HepG2 (cell line): Measurements from ENCODE around the gene SLC9A8. TPM values are rescaled to one million over a fixed set of nuclear protein-coding genes. Genes with fewer than 3 reads are reported as not detected.

ENCODE experiments used
- ATAC-seq: fragments of 200-7000 bp; cut with Tn5 transposase; 3 replicates; pipeline ENCODE4 v1.9.1; 2020; ENCODE audit warnings: mild to moderate bottlenecking, moderate library complexity
- BruUV-seq: library from RNA; stranded (reverse); fragments of 400-500 nt; replicated peaks from 2 replicates; lab custom pipeline; 2021; lab: Mats Ljungman, UMichigan
- CTCF ChIA-PET: fragments of 300-600 bp; formaldehyde crosslinking; extraction: SDS; loops from one replicate; lab custom pipeline; 2021; ENCODE audit warnings: low total read pairs, inconsistent platforms, low intra/inter-chr PET ratio; lab: Yijun Ruan, JAX
- POLR2A ChIA-PET: fragments of 350-600 bp; sonication (Branson Sonifier 250); formaldehyde crosslinking; loops from one replicate; lab custom pipeline; 2020; ENCODE audit warnings: antibody characterized with exemption, inconsistent platforms; lab: Yijun Ruan, JAX
- DNase-seq: peaks from one replicate; pipeline ENCODE4 v3.0.0-alpha.2; 2015; ENCODE audit warnings: low spot score
- FAIRE-seq: peaks from 3 replicates; lab custom pipeline; 2011; peaks lifted over from hg19 to GRCh38; lab: Jason Lieb, UNC
- H2AFZ ChIP-seq: one replicate; pipeline ENCODE4 v1.6.1; 2011; ENCODE audit warnings: low read length, inconsistent platforms
- H3K27ac ChIP-seq: fragments of 300-600 bp; 3 replicates; pipeline ENCODE4 v1.8.0; 2011; ENCODE audit warnings: mixed run types, mild to moderate bottlenecking, mixed read lengths, low read length, inconsistent platforms; ENCODE audit not compliant: insufficient read depth; ENCODE audit errors: extremely low read length
- H3K27me3 ChIP-seq, 2 experiments: fragments of 200-600 bp in 1 of 2; 2 replicates in 1 of 2; 3 replicates in 1 of 2; pipeline versions ENCODE4 v1.6.0 to v1.8.0; 2011; ENCODE audit warnings: low read length in 2 of 2, mild to moderate bottlenecking in 2 of 2, moderate library complexity in 2 of 2, inconsistent platforms in 1 of 2; ENCODE audit not compliant: insufficient read depth in 2 of 2, control insufficient read depth in 1 of 2
- H3K36me3 ChIP-seq, 2 experiments: fragments of 200-600 bp in 1 of 2; replicated peaks in 1 of 2; 2 replicates in 1 of 2; 3 replicates in 1 of 2; pipeline versions ENCODE4 v1.5.1 to v1.8.0; 2011; ENCODE audit warnings: low read length in 2 of 2, inconsistent platforms in 1 of 2; ENCODE audit not compliant: insufficient read depth in 2 of 2, control insufficient read depth in 1 of 2
- H3K4me1 ChIP-seq: 2 replicates; pipeline ENCODE4 v1.5.1; 2012; ENCODE audit warnings: low read length, inconsistent platforms; ENCODE audit not compliant: insufficient read depth
- H3K4me2 ChIP-seq: 2 replicates; pipeline ENCODE4 v1.6.0; 2011; ENCODE audit warnings: low read depth, low read length, inconsistent platforms
- H3K4me3 ChIP-seq, 3 experiments: fragments of 200-600 bp in 1 of 3; sonication (generic), shearing (Covaris generic) in 1 of 3; replicated peaks in 1 of 3; 2 replicates each; pipeline ENCODE4 v1.5.1; 2011 to 2016; ENCODE audit warnings: low read length in 3 of 3, inconsistent platforms in 2 of 3, low read depth in 2 of 3, mild to moderate bottlenecking in 2 of 3, control low read depth in 1 of 3, mixed read lengths in 1 of 3; ENCODE audit not compliant: insufficient read depth in 1 of 3
- H3K79me2 ChIP-seq: one replicate; pipeline ENCODE4 v1.6.1; 2011; ENCODE audit warnings: low read length, inconsistent platforms; ENCODE audit not compliant: insufficient read depth
- H3K9ac ChIP-seq: 2 replicates; pipeline ENCODE4 v1.6.0; 2011; ENCODE audit warnings: mild to moderate bottlenecking, low read depth, low read length, inconsistent platforms; ENCODE audit not compliant: insufficient read depth
- H3K9me3 ChIP-seq: 2 replicates; pipeline ENCODE4 v1.5.1; 2012; ENCODE audit warnings: mild to moderate bottlenecking, low read length
- H4K20me1 ChIP-seq: 2 replicates; pipeline ENCODE4 v1.6.0; 2011; ENCODE audit warnings: inconsistent platforms, mild to moderate bottlenecking, low read length, moderate library complexity; ENCODE audit not compliant: insufficient read depth
- AKAP8 ChIP-seq: sonication (generic); formaldehyde crosslinking; IDR thresholded peaks from 2 replicates; pipeline ENCODE4 v1.5.1; 2020; ENCODE audit warnings: mild to moderate bottlenecking, missing genetic modification reagents
- CBX2 ChIP-seq, 2 experiments: fragments of 200-600 bp in 1 of 2; sonication (generic); formaldehyde crosslinking in 1 of 2; IDR thresholded peaks; 2 replicates each; pipeline versions ENCODE4 v1.7.0 to v1.8.1; 2018 to 2022; ENCODE audit warnings: low read depth in 2 of 2, low read length in 1 of 2, mild to moderate bottlenecking in 1 of 2, missing genetic modification reagents in 1 of 2
- FOXJ3 ChIP-seq: sonication (generic); formaldehyde crosslinking; IDR thresholded peaks from 2 replicates; pipeline ENCODE4 v1.4.0; 2020; ENCODE audit warnings: missing genetic modification reagents, mild to moderate bottlenecking, borderline replicate concordance
- GABPA ChIP-seq, 2 experiments: IDR thresholded peaks; 2 replicates each; pipeline ENCODE4 v1.6.1; 2011 to 2016; ENCODE audit warnings: low read depth in 2 of 2, low read length in 1 of 2, missing biosample characterization in 1 of 2, missing genetic modification characterization in 1 of 2
- GATAD2A ChIP-seq: IDR thresholded peaks from 2 replicates; pipeline ENCODE4 v1.6.1; 2016
- HNRNPUL1 ChIP-seq: fragments of 200-400 bp; formaldehyde crosslinking; IDR thresholded peaks from 2 replicates; pipeline ENCODE4 v1.6.1; 2017; ENCODE audit warnings: low read depth, mild to moderate bottlenecking, low read length, moderate library complexity
- KLF9 ChIP-seq: IDR thresholded peaks from 2 replicates; pipeline ENCODE4 v1.6.1; 2016; ENCODE audit warnings: low read depth
- NFYC ChIP-seq: IDR thresholded peaks from 2 replicates; pipeline ENCODE4 v1.6.1; 2016; ENCODE audit warnings: missing genetic modification reagents, missing compliant biosample characterization
- NR0B2 ChIP-seq: sonication (generic); formaldehyde crosslinking; IDR thresholded peaks from 2 replicates; pipeline ENCODE4 v1.4.0; 2020; ENCODE audit warnings: mild to moderate bottlenecking, missing genetic modification reagents
- PCBP1 ChIP-seq: fragments of 200-400 bp; formaldehyde crosslinking; IDR thresholded peaks from 2 replicates; pipeline ENCODE4 v1.6.1; 2017; ENCODE audit warnings: mild to moderate bottlenecking, low read depth, low read length, borderline replicate concordance
- PLRG1 ChIP-seq: fragments of 450-650 bp; conservative IDR thresholded peaks from 2 replicates; pipeline ENCODE4 v1.6.1; 2016
- RORA ChIP-seq: sonication (generic); formaldehyde crosslinking; IDR thresholded peaks from 2 replicates; pipeline ENCODE4 v1.5.0; 2020; ENCODE audit warnings: mild to moderate bottlenecking, missing genetic modification reagents, moderate library complexity
- SRSF1 ChIP-seq: fragments of 200-400 bp; formaldehyde crosslinking; optimal IDR thresholded peaks from 2 replicates; pipeline ENCODE3; 2017; ENCODE audit warnings: mild to moderate bottlenecking, low read depth, low read length, moderate library complexity
- TCF7L2 ChIP-seq: IDR thresholded peaks from 2 replicates; pipeline ENCODE4 v1.6.1; 2011; ENCODE audit warnings: mild to moderate bottlenecking, low read depth, low read length, moderate library complexity
- ZNF234 ChIP-seq: sonication (generic); formaldehyde crosslinking; conservative IDR thresholded peaks from 2 replicates; pipeline ENCODE4 v1.5.1; 2020; ENCODE audit warnings: mild to moderate bottlenecking, missing genetic modification reagents
- ZNF256 ChIP-seq: sonication (generic); formaldehyde crosslinking; conservative IDR thresholded peaks from 2 replicates; pipeline ENCODE4 v1.4.0; 2020; ENCODE audit warnings: missing genetic modification reagents
- ZNF503 ChIP-seq: sonication (generic); formaldehyde crosslinking; IDR thresholded peaks from 2 replicates; pipeline ENCODE4 v1.4.0; 2020; ENCODE audit warnings: missing genetic modification reagents
- ZNF691 ChIP-seq: sonication (generic); formaldehyde crosslinking; IDR thresholded peaks from 2 replicates; pipeline ENCODE4 v1.4.0; 2020; ENCODE audit warnings: missing genetic modification reagents, low read depth, mild to moderate bottlenecking, borderline replicate concordance
- WGBS: methylation state at CpG from one replicate; pipeline ENCODE4 v1.1.6; 2017; ENCODE audit warnings: low lambda C conversion rate; 5-methylcytosine and 5-hydroxymethylcytosine counted together
- in situ Hi-C: cut with HindIII; loops from 2 replicates; pipeline ENCODE4 v1.10.0; 2017; ENCODE audit warnings: low pct_unique_long_range_greater_than_20kb; ENCODE audit not compliant: extremely low pct_ligation_motif_present
- intact Hi-C: fragments of 100-400 bp; cut with micrococcal nuclease; formaldehyde crosslinking; loops from one replicate; pipeline ENCODE4 v1.10.0; 2022; ENCODE audit not compliant: unreplicated experiment
- polyA plus RNA-seq, 8 experiments: library from polyadenylated mRNA; depleted of rRNA in 3 of 8; stranded (reverse) in 7 of 8; unstranded in 1 of 8; fragments of >200 nt; fragmentation: Illumina TruSeq in 4 of 8; extraction: Trizol in 4 of 8; gene quantifications; 2 replicates each; pipeline versions ENCODE4 v1.2.1 to v1.2.3, GENCODE V29; 2011 to 2016; ENCODE audit warnings: low read depth in 4 of 8, missing spikeins in 1 of 8, mixed read lengths in 1 of 8; ENCODE audit not compliant: insufficient read depth in 1 of 8
- total RNA-seq, 5 experiments: library from RNA; depleted of rRNA; stranded (reverse); fragments of >200 nt; fragmentation: Illumina TruSeq; extraction: Trizol; gene quantifications; 2 replicates each; pipeline ENCODE4 v1.2.3, GENCODE V29; 2016; ENCODE audit warnings: low read depth in 1 of 5
- TF ChIP-seq, protein P1 (sequence below): sonication (generic); formaldehyde crosslinking; IDR thresholded peaks from 2 replicates; pipeline ENCODE4 v1.8.1; 2023; ENCODE audit warnings: mild to moderate bottlenecking, inconsistent platforms, moderate library complexity, missing genetic modification reagents, borderline replicate concordance

Gene SLC9A8
- total and polyA plus RNA-seq, 2 of the 13 experiments (the other 11 are each of a cell fraction or from before 2014, with no cell fraction given): 4.1 to 7.4 TPM

DNA sequence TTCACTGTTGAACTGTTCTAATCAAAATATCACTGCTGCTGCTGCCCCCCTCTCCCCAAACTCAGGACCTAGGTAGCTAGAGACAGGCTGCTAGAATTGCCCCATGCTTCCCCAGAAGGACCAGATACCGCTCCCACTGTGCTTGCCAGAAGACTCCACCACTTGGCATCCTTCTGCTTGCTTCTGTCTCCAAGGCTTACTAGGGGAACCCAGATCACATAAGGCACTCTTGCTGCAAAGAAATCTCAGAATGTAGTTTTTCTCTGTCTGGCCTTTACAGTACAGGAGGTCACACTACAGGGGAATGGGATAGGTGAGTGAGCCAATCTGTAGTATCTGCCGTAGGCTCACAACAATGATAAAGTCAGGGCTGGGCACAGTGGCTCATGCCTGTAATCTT, 21.5 kb upstream of the SLC9A8 start:
- no peak overlapping the region for H3K4me3 ChIP-seq
- intact Hi-C loops (no loop called here), in situ Hi-C loops (no loop called here)
- peaks cover 66% of the 10 kb centered on the region for H3K4me1 ChIP-seq
- H3K9ac ChIP-seq: no peak overlapping the region
- no peak overlapping the region for H3K4me2 ChIP-seq
- no peaks in the 10 kb centered on the region for H3K79me2 ChIP-seq
- no peaks in the 10 kb centered on the region for H3K27me3 ChIP-seq
- no peak for FAIRE-seq
- H3K36me3 ChIP-seq: no peaks in the 10 kb centered on the region
- CTCF ChIA-PET: no interaction called here
- no peak overlapping the region for H2AFZ ChIP-seq
- DNase-seq: no peak
- H3K9me3 ChIP-seq: no peaks in the 10 kb centered on the region
- TF ChIP-seq ZNF503 (CRISPR knock-in tag): no peak
- TF ChIP-seq AKAP8 (CRISPR knock-in tag): no peak
- TF ChIP-seq ZNF234 (CRISPR knock-in tag): no peak
- no peak for TF ChIP-seq NR0B2
- no peak for TF ChIP-seq FOXJ3
- no peak for TF ChIP-seq RORA (CRISPR knock-in tag)
- TF ChIP-seq TCF7L2: no peak
- TF ChIP-seq GABPA (IDR thresholded peaks at IDR 0.05; ENCODE audit: low read depth, low read length): no peak
- no peak for TF ChIP-seq GABPA (CRISPR knock-in tag; IDR thresholded peaks at IDR 0.05; ENCODE audit: low read depth)
- no peak for TF ChIP-seq ZNF691 (CRISPR knock-in tag)
- no peak for TF ChIP-seq SRSF1
- TF ChIP-seq CBX2 (IDR thresholded peaks at IDR 0.05; ENCODE audit: low read depth, low read length): no peak
- no peak for TF ChIP-seq CBX2 (CRISPR knock-in tag; IDR thresholded peaks at IDR 0.05; ENCODE audit: low read depth)
- no peak for TF ChIP-seq NFYC (CRISPR knock-in tag)
- TF ChIP-seq ZNF256: no peak
- TF ChIP-seq KLF9: no peak
- TF ChIP-seq GATAD2A (CRISPR knock-in tag): no peak
- no peak for TF ChIP-seq PCBP1
- TF ChIP-seq PLRG1: no peak
- TF ChIP-seq HNRNPUL1: no peak
- TF ChIP-seq, protein P1, sequence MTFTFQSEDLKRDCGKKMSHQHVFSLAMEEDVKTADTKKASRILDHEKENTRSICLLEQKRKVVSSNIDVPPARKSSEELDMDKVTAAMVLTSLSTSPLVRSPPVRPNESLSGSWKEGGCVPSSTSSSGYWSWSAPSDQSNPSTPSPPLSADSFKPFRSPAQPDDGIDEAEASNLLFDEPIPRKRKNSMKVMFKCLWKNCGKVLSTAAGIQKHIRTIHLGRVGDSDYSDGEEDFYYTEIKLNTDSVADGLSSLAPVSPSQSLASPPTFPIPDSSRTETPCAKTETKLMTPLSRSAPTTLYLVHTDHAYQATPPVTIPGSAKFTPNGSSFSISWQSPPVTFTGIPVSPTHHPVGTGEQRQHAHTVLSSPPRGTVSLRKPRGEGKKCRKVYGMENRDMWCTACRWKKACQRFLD (CRISPR knock-in tag): no peak
- H3K27ac ChIP-seq: no peak overlapping the region
- no peak for ATAC-seq
- WGBS: 50% methylated on average over 1 of the region's 2 CpGs
- H4K20me1 ChIP-seq: no peaks in the 10 kb centered on the region
- POLR2A ChIA-PET: no interaction called here
- no TSS peak for BruUV-seq
